GM19324 (cell line): Measurements from ENCODE around the gene PSMD11.
"Not testable (repeated sequence)": the region's sequence is repeated elsewhere in the genome, so short reads cannot be mapped to it uniquely, and the experiment has no call there.

Source experiments
- ATAC-seq: cut with Tn5 transposase; IDR thresholded peaks from one replicate; pipeline ENCODE4 v1.9.1; 2021; ENCODE audit warnings: mild to moderate bottlenecking, moderate library complexity; ENCODE audit not compliant: unreplicated experiment, low FRiP score

Gene PSMD11

GRCh38 chr17:32504166-32504990 lies 60.1 kb downstream of the PSMD11 start:
- no peak for ATAC-seq

DNA sequence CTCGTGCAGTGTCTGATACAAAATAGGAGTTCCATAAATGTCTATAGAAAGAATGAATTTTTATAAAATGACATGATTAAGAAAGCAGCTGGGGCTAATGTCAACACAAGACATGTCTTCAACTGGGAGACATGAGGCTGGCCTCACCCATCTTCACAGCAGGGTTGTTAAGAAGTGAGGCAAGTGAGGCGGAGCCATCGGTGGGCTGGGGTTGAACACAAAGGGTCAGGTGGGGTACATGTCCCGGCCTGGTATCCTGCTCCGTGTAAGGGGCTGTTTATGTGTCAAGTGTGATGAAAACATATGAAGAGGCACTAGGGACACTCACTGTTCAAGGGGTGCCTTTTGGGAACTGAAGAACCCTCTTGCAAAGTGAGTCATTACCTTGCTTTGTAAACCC lies 64.6 kb downstream of the PSMD11 start:
- ATAC-seq: no peak

DNA sequence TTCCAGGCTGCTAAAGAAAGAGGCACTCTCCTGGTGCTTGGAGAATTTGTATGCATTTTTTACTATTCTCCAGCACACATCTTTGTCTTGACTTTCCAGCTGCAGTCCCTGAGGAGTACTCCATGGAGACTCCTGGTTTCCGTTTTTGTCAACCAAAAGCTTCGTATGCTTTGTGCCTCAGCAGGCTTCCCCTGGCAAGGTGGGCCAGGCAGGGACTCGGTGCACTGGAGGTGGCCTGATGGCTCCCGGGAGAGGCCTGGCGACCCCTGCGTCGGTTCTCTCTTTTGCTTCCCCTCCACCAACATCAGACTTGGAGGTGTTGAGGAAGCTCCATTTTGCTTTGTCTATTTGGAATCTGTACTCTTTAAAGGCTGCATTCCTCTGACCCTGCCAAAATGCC lies 66.2 kb downstream of the PSMD11 start:
- ATAC-seq: no peak

GRCh38 chr17:32512328-32512727 lies 68.0 kb downstream of the PSMD11 start:
- no peak for ATAC-seq

GRCh38 chr17:32513579-32513978 lies 69.3 kb downstream of the PSMD11 start:
- no peak for ATAC-seq

- ATAC-seq: no peak
Observed at GRCh38 chr17:32514606-32515005, 70.3 kb downstream of the PSMD11 start.

GRCh38 chr17:32515677-32516383 lies 71.5 kb downstream of the PSMD11 start:
- no peak for ATAC-seq

DNA sequence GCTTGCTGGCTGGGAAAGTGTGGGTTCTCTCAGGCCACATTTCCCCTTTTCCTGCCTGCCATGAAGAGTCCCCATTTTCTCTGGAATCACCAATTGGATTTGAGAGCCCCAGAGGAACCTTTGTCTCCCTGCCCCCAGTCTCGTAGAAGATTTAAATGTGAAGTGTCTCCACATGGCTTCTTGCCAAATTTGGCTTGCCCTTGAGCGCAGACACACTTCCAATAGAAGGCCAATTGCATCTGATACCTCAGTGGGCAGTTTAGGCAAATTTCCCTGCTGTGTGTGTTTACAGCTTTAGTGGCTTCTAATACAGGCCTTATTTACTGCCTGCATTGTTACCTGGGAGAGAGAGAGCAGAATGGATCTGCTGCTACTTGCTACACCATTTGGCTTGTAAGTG lies 72.1 kb downstream of the PSMD11 start:
- no peak for ATAC-seq

DNA sequence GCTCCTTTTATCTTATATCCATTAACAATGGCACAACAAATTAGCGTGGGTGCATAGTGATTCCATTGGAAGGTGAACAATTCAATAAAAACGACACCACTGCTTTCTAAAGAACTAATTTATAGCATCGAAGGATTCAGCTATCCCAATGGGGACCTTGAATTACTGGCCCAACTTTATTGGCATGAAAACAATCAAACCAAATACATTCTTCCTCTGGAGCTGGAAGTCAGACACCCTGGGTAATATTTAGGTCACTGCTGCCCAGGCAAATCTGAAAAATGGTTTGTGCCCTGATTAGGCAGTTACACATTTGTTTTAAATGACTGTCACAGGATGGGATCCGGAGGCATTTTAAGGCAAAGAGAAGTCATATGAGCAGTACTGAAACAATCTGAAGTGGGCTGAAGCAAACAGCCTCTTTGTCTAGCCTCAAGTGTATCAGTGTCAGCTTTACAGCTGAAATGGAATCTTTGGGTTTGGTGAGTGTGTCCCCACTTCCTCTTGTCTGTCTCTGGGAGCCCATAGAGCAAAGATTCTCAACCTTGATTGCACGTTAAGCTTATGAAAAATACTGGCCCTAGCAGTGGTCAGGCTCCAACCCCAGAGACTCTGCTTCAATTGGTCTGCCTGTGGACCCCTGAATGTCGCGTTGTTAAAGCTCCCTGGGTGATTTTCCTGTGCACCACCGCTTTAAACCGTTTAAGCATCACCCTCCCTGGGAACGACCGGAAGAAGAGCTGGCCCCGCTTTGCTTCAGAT lies 72.8 kb downstream of the PSMD11 start:
- no peak for ATAC-seq

- no peak for ATAC-seq
Observed at GRCh38 chr17:32517982-32518381, 73.7 kb downstream of the PSMD11 start.

DNA sequence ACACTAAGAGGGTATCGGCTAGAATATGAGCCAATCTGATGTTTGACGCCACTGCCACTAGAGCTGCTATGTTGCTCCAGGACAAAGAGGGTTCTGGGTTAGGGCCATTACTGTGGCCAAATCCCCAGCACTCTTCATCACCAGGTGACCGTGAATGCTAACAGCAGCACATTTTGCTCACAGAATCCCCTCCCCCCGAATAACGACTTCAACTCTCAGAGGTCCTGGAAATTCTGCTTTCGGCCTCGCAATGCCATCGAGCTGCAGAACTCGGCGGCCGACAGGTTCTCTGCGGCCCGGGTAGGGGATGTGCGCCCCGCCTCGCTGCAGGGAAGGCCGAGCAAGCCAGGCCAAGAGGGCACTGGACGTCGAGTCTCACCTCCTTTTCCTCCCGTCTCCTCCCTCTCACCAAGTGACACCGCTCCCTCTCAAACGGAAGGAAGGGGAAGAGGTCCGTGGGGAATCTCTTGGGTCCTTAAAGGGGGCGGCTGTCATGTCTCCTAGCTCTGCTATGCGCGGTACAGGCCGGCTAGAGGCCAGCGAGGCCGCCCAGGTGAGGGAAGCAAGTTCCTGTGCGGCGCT lies 74.4 kb downstream of the PSMD11 start:
- ATAC-seq: no peak

GRCh38 chr17:32519228-32520103 lies 75.2 kb downstream of the PSMD11 start:
- no peak for ATAC-seq

- ATAC-seq: no peak
Observed at GRCh38 chr17:32520104-32520701, 75.9 kb downstream of the PSMD11 start.

DNA sequence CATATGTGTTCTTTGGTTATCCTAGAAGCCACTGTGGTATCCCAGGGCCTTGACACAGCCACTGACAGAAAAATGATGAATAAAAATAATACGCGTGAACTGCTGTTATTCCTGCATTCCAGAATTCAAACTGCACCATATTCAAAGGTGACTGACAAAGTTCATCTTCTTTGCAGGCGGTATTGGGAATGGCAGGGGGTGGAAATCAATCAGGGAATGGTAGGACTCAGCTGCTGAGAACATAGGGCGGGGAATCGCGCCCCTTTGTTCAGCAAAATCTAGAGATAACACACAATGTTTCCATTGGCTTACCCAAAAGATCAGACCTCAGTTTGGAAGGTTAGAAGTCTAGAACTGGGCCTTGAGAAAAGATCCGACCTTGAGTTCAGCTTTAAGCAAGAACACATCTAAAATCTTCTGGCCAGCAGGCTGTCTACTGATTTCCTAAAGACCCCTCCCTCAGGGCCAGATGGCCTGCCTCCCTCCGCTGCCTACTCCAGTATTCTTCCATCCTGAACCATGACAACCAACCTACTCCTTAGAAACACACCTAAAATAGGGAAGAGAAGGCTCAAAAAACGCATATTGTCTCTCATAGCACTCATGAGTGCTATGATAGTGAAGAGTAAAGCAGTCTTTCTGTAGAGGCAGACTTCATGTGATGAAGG lies 76.6 kb downstream of the PSMD11 start:
- ATAC-seq: no peak

DNA sequence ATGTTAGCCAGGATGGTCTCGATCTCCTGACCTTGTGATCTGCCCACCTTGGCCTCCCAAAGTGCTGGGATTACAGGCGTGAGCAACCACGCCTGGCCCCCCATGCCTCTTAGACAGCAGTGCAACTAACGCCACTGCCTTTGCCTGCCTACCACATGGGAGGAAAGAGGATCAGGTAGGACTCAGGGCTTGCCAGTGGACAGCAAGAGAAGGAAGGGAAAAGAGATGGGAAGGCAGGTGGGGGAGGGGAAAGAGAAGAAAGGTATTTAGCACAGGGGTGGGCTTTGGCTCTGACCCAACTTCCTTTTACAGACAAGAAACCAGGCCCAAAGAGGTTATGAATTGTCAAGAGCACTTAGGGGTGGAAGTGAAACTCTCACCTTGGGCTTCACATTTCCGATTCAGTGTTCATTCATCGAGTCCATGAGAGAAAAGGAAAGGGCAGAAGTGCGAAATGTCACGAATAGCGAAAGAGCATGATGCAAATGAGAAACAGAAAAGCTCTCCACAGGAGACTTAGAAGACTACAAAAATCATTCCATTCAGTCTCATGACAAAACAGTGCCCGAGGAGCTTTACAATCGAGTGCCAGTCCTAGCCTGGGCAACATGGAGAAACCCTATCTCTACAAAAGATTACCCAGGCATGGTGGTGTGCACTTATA lies 78.8 kb downstream of the PSMD11 start:
- ATAC-seq: peak; percentile 72

DNA sequence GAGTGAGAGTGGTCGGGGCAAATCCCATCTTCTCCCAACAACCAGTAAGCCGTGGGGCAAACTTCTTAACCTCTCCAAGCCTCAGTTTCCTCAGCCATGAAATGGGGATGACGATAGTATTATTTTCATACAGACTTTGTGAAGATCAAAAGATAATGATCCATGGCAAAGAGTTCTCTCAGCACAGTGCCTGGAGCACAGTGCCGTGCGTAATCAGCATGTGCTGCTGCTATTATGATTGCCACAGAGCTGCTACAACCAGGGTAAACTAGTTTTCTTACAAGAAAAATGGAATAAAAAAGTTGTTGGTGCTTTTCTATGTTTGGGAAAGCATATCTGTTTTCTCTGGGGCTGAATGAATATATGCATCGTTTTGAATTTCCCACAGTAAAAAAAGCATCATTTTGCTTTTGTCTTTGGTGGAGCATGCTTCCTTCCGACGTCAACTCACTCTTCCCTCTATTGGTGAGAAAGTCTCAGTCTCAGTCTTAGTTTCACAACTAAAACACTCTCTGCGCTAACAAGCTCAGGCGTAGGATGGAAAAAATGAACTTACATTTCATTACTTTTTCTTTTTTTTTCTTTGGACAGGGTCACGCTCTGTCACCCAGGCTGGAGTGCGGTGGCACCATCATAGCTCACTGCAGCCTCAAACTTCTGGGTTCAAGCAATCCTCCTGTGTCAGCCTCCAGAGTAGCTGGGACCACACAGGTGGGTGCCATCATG lies 79.7 kb downstream of the PSMD11 start:
- ATAC-seq: no peak

- ATAC-seq: not testable (repeated sequence)
Observed at GRCh38 chr17:32524553-32524880, 80.2 kb downstream of the PSMD11 start.

GRCh38 chr17:32525122-32525521 lies 80.8 kb downstream of the PSMD11 start:
- no peak for ATAC-seq
